B cell (primary cell): ENCODE data around the gene MRPL10. TPM values are rescaled to one million over a fixed set of nuclear protein-coding genes. Genes with fewer than 3 reads are reported as not detected.

Experiments
- ATAC-seq: fragments of 200-7000 bp; cut with Tn5 transposase; one replicate; pipeline ENCODE4 v1.10.0; 2021; ENCODE audit warnings: low read depth, mild to moderate bottlenecking, moderate number of reproducible peaks, moderate library complexity
- CTCF ChIA-PET: fragments of 350-600 bp; sonication (Branson Sonifier 250); formaldehyde crosslinking; loops from one replicate; lab custom pipeline; 2021; ENCODE audit warnings: antibody characterized with exemption, inconsistent platforms; lab: Charles Lee
- POLR2A ChIA-PET: fragments of 350-600 bp; sonication (Branson Sonifier 250); formaldehyde crosslinking; loops from one replicate; lab custom pipeline; 2021; ENCODE audit warnings: antibody characterized with exemption; lab: Charles Lee
- DNase-seq: peaks from one replicate; pipeline ENCODE4 v3.0.0; 2013
- H2AFZ ChIP-seq: 2 replicates; pipeline ENCODE4 v1.6.1; 2012; ENCODE audit warnings: mild to moderate bottlenecking, low read depth, low read length; ENCODE audit not compliant: insufficient read depth, poor library complexity, severe bottlenecking
- H3K27ac ChIP-seq, 2 donors: 1 replicate in 1 of 2; 2 replicates in 1 of 2; pipeline ENCODE4 v1.5.1; 2012 to 2013; ENCODE audit warnings: low read length in 2 of 2, mild to moderate bottlenecking in 2 of 2, moderate library complexity in 1 of 2
- H3K27me3 ChIP-seq, 4 experiments: fragments of 200-600 bp in 1 of 4; sonication (generic) in 1 of 4; replicated peaks in 1 of 4; 1 replicate in 2 of 4; 2 replicates in 2 of 4; pipeline versions ENCODE4 v1.6.1 to v1.7.0; 2013 to 2016; ENCODE audit warnings: low read length in 3 of 4, mild to moderate bottlenecking in 2 of 4, mixed read lengths in 1 of 4, moderate library complexity in 1 of 4; ENCODE audit not compliant: insufficient read depth in 4 of 4, control insufficient read depth in 3 of 4; ENCODE audit errors: control extremely low read depth in 1 of 4
- H3K36me3 ChIP-seq, 2 experiments: replicated peaks in 1 of 2; 1 replicate in 1 of 2; 2 replicates in 1 of 2; pipeline versions ENCODE4 v1.6.1 to v1.7.1; 2013; ENCODE audit warnings: low read length in 1 of 2; ENCODE audit not compliant: insufficient read depth in 2 of 2, control insufficient read depth in 1 of 2; ENCODE audit errors: control extremely low read depth in 1 of 2, extremely low read depth in 1 of 2
- H3K4me1 ChIP-seq, 2 donors: fragments of 200-600 bp in 1 of 2; sonication (generic) in 1 of 2; 1 replicate in 1 of 2; 2 replicates in 1 of 2; pipeline versions ENCODE4 v1.5.1 to v1.6.1; 2013 to 2017; ENCODE audit warnings: low read length in 2 of 2; ENCODE audit not compliant: control insufficient read depth in 2 of 2, insufficient read depth in 2 of 2
- H3K4me2 ChIP-seq: replicated peaks from 2 replicates; pipeline ENCODE3; 2012; ENCODE audit warnings: mild to moderate bottlenecking, low read depth, low read length; ENCODE audit not compliant: poor library complexity, severe bottlenecking
- H3K4me3 ChIP-seq, 5 experiments: fragments of 200-600 bp in 1 of 5; sonication (generic) in 1 of 5; 1 replicate in 3 of 5; 2 replicates in 2 of 5; pipeline versions ENCODE4 v1.5.1 to v1.7.0; 2011 to 2016; ENCODE audit warnings: low read length in 4 of 5, mild to moderate bottlenecking in 4 of 5, low read depth in 2 of 5, control low read depth in 1 of 5, moderate library complexity in 1 of 5; ENCODE audit not compliant: insufficient read depth in 1 of 5; ENCODE audit errors: control extremely low read depth in 1 of 5, extremely low read depth in 1 of 5
- H3K79me2 ChIP-seq: fragments of 200-600 bp; sonication (generic); one replicate; pipeline ENCODE4 v1.6.0; 2016; ENCODE audit warnings: low read length; ENCODE audit not compliant: control insufficient read depth, insufficient read depth
- H3K9ac ChIP-seq: fragments of 200-600 bp; sonication (generic); 2 replicates; pipeline ENCODE4 v1.6.1; 2017; ENCODE audit warnings: mild to moderate bottlenecking, low read length, moderate library complexity
- H3K9me3 ChIP-seq, 3 donors: one replicate each; pipeline versions ENCODE4 v1.6.1 to v1.7.1; 2013; ENCODE audit warnings: low read length in 2 of 3; ENCODE audit not compliant: control insufficient read depth in 2 of 3, insufficient read depth in 1 of 3; ENCODE audit errors: control extremely low read depth in 1 of 3
- H4K20me1 ChIP-seq: 2 replicates; pipeline ENCODE4 v1.6.0; 2012; ENCODE audit warnings: mild to moderate bottlenecking, low read length; ENCODE audit not compliant: insufficient read depth, control insufficient read depth, poor library complexity, severe bottlenecking
- H3K27ac Mint-ChIP-seq: one replicate; pipeline ENCODE4 v1.8.0; 2021; ENCODE audit warnings: mixed read lengths
- H3K27me3 Mint-ChIP-seq: one replicate; pipeline ENCODE4 v1.8.0; 2021; ENCODE audit warnings: mixed read lengths
- H3K4me1 Mint-ChIP-seq: one replicate; pipeline ENCODE4 v1.8.0; 2021; ENCODE audit warnings: mixed read lengths
- H3K4me3 Mint-ChIP-seq: one replicate; pipeline ENCODE4 v1.8.0; 2021; ENCODE audit warnings: mixed read lengths
- H3K9me3 Mint-ChIP-seq: one replicate; pipeline ENCODE4 v1.8.0; 2022; ENCODE audit warnings: mixed read lengths; ENCODE audit not compliant: insufficient read depth
- EZH2 ChIP-seq: IDR thresholded peaks from 2 replicates; pipeline ENCODE4 v1.6.1; 2012; ENCODE audit warnings: borderline replicate concordance, low read depth, mild to moderate bottlenecking, moderate library complexity, low read length; ENCODE audit not compliant: insufficient read depth, poor library complexity, severe bottlenecking
- WGBS: methylation state at CpG from one replicate; pipeline ENCODE4 v1.1.5; 2013; ENCODE audit warnings: missing lambda C conversion rate; ENCODE audit not compliant: insufficient coverage; 5-methylcytosine and 5-hydroxymethylcytosine counted together
- intact Hi-C: fragments of 100-400 bp; cut with micrococcal nuclease; formaldehyde crosslinking; loops from one replicate; pipeline ENCODE4 v1.10.0; 2022
- polyA plus RNA-seq: library from polyadenylated mRNA; depleted of rRNA; stranded (reverse); fragments of >200 nt; gene quantifications from 2 replicates; pipeline ENCODE4 v1.2.3, GENCODE V29; 2012
- total RNA-seq, 2 donors: library from RNA; stranded (reverse); fragments of 120-200 nt in 1 of 2; gene quantifications; 1 replicate in 1 of 2; 2 replicates in 1 of 2; pipeline versions ENCODE4 v1.2.3 to v1.2.4, GENCODE V29; 2013 to 2022
- TF ChIP-seq, protein P1 (sequence below): fragments of 200-600 bp; IDR thresholded peaks from one replicate; pipeline ENCODE4 v1.8.0; 2022; ENCODE audit warnings: antibody characterized with exemption, mild to moderate bottlenecking

MRPL10 gene
- total and polyA plus RNA-seq, 2 donors (not counting 1 experiment from before 2014, with no cell fraction given): 34.8 to 39.4 TPM

DNA sequence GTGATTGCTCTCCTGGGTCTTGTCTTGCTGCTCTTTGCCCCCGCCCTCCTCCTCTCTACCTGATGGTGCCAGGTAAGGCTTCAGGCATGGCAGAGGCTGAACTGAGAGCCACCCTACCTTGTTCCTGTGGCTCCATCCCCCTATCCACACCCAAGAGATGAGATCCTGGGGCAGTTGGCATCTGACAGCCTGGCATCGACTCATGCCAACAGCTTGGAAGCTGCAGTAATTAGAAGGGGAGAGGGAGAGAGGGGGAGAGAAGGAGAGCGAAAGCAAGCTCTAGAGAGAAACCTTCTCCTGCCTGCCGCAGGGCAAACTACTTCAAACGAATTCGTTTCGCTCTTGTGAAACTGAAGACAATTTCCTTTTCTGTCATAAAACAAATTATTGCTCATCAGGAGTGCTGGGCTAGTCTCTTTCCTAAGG lies 33.5 kb upstream of the MRPL10 start:
- 28% methylated on average over 5 of the region's 7 CpGs for WGBS
- POLR2A ChIA-PET: no interaction called here
- Mint-ChIP-seq H3K9me3 (no peaks in the 10 kb centered on the region), H3K27me3 (peaks cover 43% of the 10 kb centered on the region), H3K4me3 (no peak overlapping the region), H3K4me1 (no peaks in the 10 kb centered on the region), H3K27ac (no peak overlapping the region)
- Histone ChIP-seq H3K4me3 (no peak overlapping the region), H3K79me2 (no peaks in the 10 kb centered on the region), H4K20me1 (no peaks in the 10 kb centered on the region), H3K36me3 (no peaks in the 10 kb centered on the region), H3K9ac (no peak overlapping the region), H3K4me2 (no peak overlapping the region), H3K4me1 (no peaks in the 10 kb centered on the region), H3K9me3 (peaks cover 0 to 2% (median 0%) of the 10 kb centered on the region in 3 donors), H2AFZ (no peak overlapping the region), H3K27me3 (peaks cover 0 to 15% (median 5%) of the 10 kb centered on the region in 4 experiments), H3K27ac (no peak overlapping the region)
- intact Hi-C loops: no loop called here
- no peak for TF ChIP-seq EZH2
- TF ChIP-seq, protein P1, sequence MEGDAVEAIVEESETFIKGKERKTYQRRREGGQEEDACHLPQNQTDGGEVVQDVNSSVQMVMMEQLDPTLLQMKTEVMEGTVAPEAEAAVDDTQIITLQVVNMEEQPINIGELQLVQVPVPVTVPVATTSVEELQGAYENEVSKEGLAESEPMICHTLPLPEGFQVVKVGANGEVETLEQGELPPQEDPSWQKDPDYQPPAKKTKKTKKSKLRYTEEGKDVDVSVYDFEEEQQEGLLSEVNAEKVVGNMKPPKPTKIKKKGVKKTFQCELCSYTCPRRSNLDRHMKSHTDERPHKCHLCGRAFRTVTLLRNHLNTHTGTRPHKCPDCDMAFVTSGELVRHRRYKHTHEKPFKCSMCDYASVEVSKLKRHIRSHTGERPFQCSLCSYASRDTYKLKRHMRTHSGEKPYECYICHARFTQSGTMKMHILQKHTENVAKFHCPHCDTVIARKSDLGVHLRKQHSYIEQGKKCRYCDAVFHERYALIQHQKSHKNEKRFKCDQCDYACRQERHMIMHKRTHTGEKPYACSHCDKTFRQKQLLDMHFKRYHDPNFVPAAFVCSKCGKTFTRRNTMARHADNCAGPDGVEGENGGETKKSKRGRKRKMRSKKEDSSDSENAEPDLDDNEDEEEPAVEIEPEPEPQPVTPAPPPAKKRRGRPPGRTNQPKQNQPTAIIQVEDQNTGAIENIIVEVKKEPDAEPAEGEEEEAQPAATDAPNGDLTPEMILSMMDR: no peak
- CTCF ChIA-PET: no interaction called here
- DNase-seq (no peak), ATAC-seq (no peak)

DNA sequence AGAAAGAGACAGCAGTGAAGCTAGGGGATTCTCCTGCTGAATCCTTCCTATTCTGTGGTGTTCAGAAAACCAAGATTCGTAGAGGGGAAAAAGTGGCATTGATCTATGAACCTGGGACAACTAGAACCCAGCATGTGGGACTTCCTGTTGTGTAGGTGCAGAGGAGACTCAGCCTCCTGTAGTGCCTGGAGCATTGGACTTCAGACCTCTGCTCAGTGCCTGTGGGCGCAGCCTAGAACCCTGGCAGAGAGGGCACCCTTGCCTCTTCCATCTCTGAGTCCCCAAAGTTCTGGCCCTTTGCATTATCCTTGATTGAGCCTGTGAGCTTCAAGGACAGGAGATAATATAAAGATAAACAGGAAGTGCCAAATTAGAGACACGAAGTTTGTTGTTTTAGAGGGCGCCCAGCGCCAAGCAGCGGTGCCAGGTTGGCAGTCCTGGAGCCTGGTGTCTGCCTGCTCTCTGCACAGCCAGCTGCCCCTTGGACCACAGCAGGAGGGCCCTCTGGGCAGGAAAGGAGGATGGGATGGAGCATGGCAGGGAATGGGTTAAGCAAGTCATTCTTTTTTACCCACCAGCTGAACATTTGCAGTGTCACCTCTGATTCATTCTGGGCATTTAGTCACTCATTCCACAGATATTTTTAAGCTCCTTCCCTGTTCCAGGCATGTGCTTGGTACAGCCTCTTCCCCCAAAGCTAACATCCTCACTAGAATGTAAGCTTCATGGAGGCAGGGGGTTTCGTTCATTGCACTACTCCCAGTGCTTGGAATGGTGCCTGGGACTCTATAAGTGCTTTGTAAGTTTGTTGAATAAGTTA lies 31.5 kb upstream of the MRPL10 start:
- H4K20me1 ChIP-seq: no peaks in the 10 kb centered on the region
- no peak overlapping the region for H2AFZ ChIP-seq
- Mint-ChIP-seq H3K9me3 (no peaks in the 10 kb centered on the region), H3K4me3 (no peak overlapping the region), H3K27me3 (peaks cover 44% of the 10 kb centered on the region), H3K27ac (no peak overlapping the region), H3K4me1 (no peaks in the 10 kb centered on the region)
- no peak overlapping the region for H3K4me3 ChIP-seq
- peaks cover 0 to 17% (median 5%) of the 10 kb centered on the region in 4 experiments for H3K27me3 ChIP-seq
- H3K4me2 ChIP-seq: no peak overlapping the region
- WGBS: 82% methylated on average over 6 of the region's 7 CpGs
- intact Hi-C loops: no loop called here
- H3K79me2 ChIP-seq: no peaks in the 10 kb centered on the region
- no peaks in the 10 kb centered on the region for H3K36me3 ChIP-seq
- CTCF ChIA-PET: interaction anchor here (0.8 kb wide), 1 partner anchor 108 kb away, joined by 3 read pairs; no protein-coding TSS in a partner anchor
- POLR2A ChIA-PET: interaction anchor here (0.8 kb wide), 1 partner anchor 731 kb away, joined by 5 read pairs; no protein-coding TSS in a partner anchor
- DNase-seq: no peak
- H3K4me1 ChIP-seq: no peaks in the 10 kb centered on the region
- no peak overlapping the region for H3K9ac ChIP-seq
- peaks cover 0 to 2% (median 0%) of the 10 kb centered on the region in 3 donors for H3K9me3 ChIP-seq
- no peak for ATAC-seq
- TF ChIP-seq EZH2: no peak
- TF ChIP-seq, protein P1: no peak
- H3K27ac ChIP-seq: no peak overlapping the region
